Activated CD4-positive, CD25-positive, alpha-beta regulatory T cell treated with anti-CD3 and anti-CD28 coated beads, Interleukin-2, amount 50 U/mL, for 24 hours (primary cell): ENCODE results near the gene SCUBE1.
A peak's percentile ranks its signal among the peaks of the same experiment; 100 is the strongest.
"Not testable (repeated sequence)": the region's sequence is repeated elsewhere in the genome, so short reads cannot be mapped to it uniquely, and the experiment has no call there.

Source experiments
- ATAC-seq, 2 donors: fragments of 150-1000 bp; cut with Tn5 transposase; one replicate each; pipeline ENCODE4 v1.10.0; 2021; ENCODE audit warnings: mild to moderate bottlenecking in 1 of 2, moderate library complexity in 1 of 2

The SCUBE1 gene

GRCh38 chr22:43355688-43356087, 12.5 kb upstream of the SCUBE1 start:
- not testable (repeated sequence) for ATAC-seq

GRCh38 chr22:43351966-43352345, 8.8 kb upstream of the SCUBE1 start:
- ATAC-seq = no peak

GRCh38 chr22:43349636-43350035, 6.5 kb upstream of the SCUBE1 start:
- no peak for ATAC-seq

GRCh38 chr22:43346521-43346929, 3.4 kb upstream of the SCUBE1 start:
- ATAC-seq = peak; percentile 56 to 65

GRCh38 chr22:43345761-43346301, 2.7 kb upstream of the SCUBE1 start:
- ATAC-seq = peak; percentile 65 to 79

GRCh38 chr22:43345356-43345755, 2.2 kb upstream of the SCUBE1 start:
- no peak for ATAC-seq

- ATAC-seq = no peak
Measured at GRCh38 chr22:43344520-43344787, 1.3 kb upstream of the SCUBE1 start.

- ATAC-seq = no peak
Measured at GRCh38 chr22:43343670-43344519, 723 bp upstream of the SCUBE1 start.

GRCh38 chr22:43342347-43343261, 568 bp downstream of the SCUBE1 start:
- no peak for ATAC-seq

- ATAC-seq = no peak
Measured at GRCh38 chr22:43341565-43341964, 1.6 kb downstream of the SCUBE1 start.

GRCh38 chr22:43338766-43339345, 4.3 kb downstream of the SCUBE1 start:
- no peak for ATAC-seq

- no peak for ATAC-seq
Measured at GRCh38 chr22:43337946-43338345, 5.2 kb downstream of the SCUBE1 start.

GRCh38 chr22:43337385-43337784, 5.8 kb downstream of the SCUBE1 start:
- ATAC-seq = no peak

- no peak for ATAC-seq
Measured at GRCh38 chr22:43334378-43334777, 8.8 kb downstream of the SCUBE1 start.

GRCh38 chr22:43333978-43334377, 9.2 kb downstream of the SCUBE1 start:
- no peak for ATAC-seq

GRCh38 chr22:43333156-43333555, 10.0 kb downstream of the SCUBE1 start:
- ATAC-seq = no peak

GRCh38 chr22:43331698-43332097, 11.5 kb downstream of the SCUBE1 start:
- no peak for ATAC-seq

GRCh38 chr22:43331069-43331451, 12.1 kb downstream of the SCUBE1 start:
- ATAC-seq = no peak

- ATAC-seq = no peak
Measured at GRCh38 chr22:43330178-43331068, 12.7 kb downstream of the SCUBE1 start.

- no peak for ATAC-seq
Measured at GRCh38 chr22:43329061-43329460, 14.1 kb downstream of the SCUBE1 start.

GRCh38 chr22:43327157-43327438, 16.1 kb downstream of the SCUBE1 start:
- ATAC-seq = no peak

- no peak for ATAC-seq
Measured at GRCh38 chr22:43326331-43327156, 16.6 kb downstream of the SCUBE1 start.
